GM12878 (cell line): Measurements from ENCODE around the gene R3HDM1. TPM values are rescaled to one million over a fixed set of nuclear protein-coding genes. Genes with fewer than 3 reads are reported as not detected.

Source experiments
- ATAC-seq: fragments of 200-7000 bp; cut with Tn5 transposase; 3 replicates; pipeline ENCODE4 v1.9.1; 2020; ENCODE audit warnings: mild to moderate bottlenecking, moderate library complexity
- BruUV-seq: library from RNA; stranded (reverse); fragments of 400-500 nt; replicated peaks from 2 replicates; lab custom pipeline; 2021; lab: Mats Ljungman, UMichigan
- CTCF ChIA-PET: fragments of 300-600 bp; sonication (Branson Sonifier 250); formaldehyde crosslinking; extraction: SDS; loops from one replicate; lab custom pipeline; 2021; ENCODE audit warnings: inconsistent platforms; lab: Yijun Ruan, JAX
- POLR2A ChIA-PET: fragments of 350-600 bp; formaldehyde crosslinking; extraction: SDS; loops from one replicate; lab custom pipeline; 2021; ENCODE audit warnings: inconsistent platforms; lab: Charles Lee
- RAD21 ChIA-PET: fragments of 300-600 bp; sonication (Branson Sonifier 250); formaldehyde crosslinking; loops from one replicate; lab custom pipeline; 2023; ENCODE audit warnings: antibody characterized with exemption; ENCODE audit not compliant: unreplicated experiment; lab: Charles Lee
- SMC1A ChIA-PET: fragments of 300-600 bp; sonication (Branson Sonifier 250); formaldehyde crosslinking; loops from one replicate; lab custom pipeline; 2023; ENCODE audit not compliant: unreplicated experiment, uncharacterized antibody; lab: Charles Lee
- DNase-seq: peaks from one replicate; pipeline ENCODE4 v3.0.0-alpha.2; 2011; ENCODE audit warnings: low read depth, low spot score
- FAIRE-seq: peaks from 3 replicates; lab custom pipeline; 2011; peaks lifted over from hg19 to GRCh38; lab: Jason Lieb, UNC
- H2AFZ ChIP-seq: 2 replicates; pipeline ENCODE4 v1.6.0; 2011; ENCODE audit warnings: low read depth, low read length, control low read depth; ENCODE audit not compliant: control insufficient read depth
- H3K27ac ChIP-seq: 2 replicates; pipeline ENCODE4 v1.5.1; 2011; ENCODE audit warnings: control low read depth; ENCODE audit not compliant: control insufficient read depth, insufficient read depth
- H3K27me3 ChIP-seq, 2 experiments: replicated peaks in 1 of 2; 2 replicates each; pipeline versions ENCODE4 v1.6.0 to v1.6.1; 2011; ENCODE audit warnings: low read length in 1 of 2; ENCODE audit not compliant: control insufficient read depth in 2 of 2, insufficient read depth in 2 of 2
- H3K36me3 ChIP-seq, 2 experiments: 2 replicates each; pipeline ENCODE4 v1.5.1; 2011; ENCODE audit warnings: low read length in 1 of 2; ENCODE audit not compliant: control insufficient read depth in 2 of 2, insufficient read depth in 2 of 2
- H3K4me1 ChIP-seq: 2 replicates; pipeline ENCODE4 v1.6.1; 2011; ENCODE audit warnings: mild to moderate bottlenecking, low read length, moderate library complexity, mixed read lengths; ENCODE audit not compliant: control insufficient read depth, insufficient read depth
- H3K4me2 ChIP-seq: 2 replicates; pipeline ENCODE4 v1.6.0; 2011; ENCODE audit warnings: control low read depth; ENCODE audit not compliant: control insufficient read depth, insufficient read depth
- H3K4me3 ChIP-seq: fragments of 200-600 bp; sonication (generic); 2 replicates; pipeline ENCODE4 v1.5.1; 2016
- H3K79me2 ChIP-seq: 2 replicates; pipeline ENCODE4 v1.6.0; 2011; ENCODE audit warnings: low read length; ENCODE audit not compliant: control insufficient read depth, insufficient read depth
- H3K9ac ChIP-seq: 2 replicates; pipeline ENCODE4 v1.8.0; 2011; ENCODE audit warnings: low read length, control low read depth, mixed read lengths; ENCODE audit not compliant: control insufficient read depth, insufficient read depth
- H3K9me3 ChIP-seq: replicated peaks from 3 replicates; pipeline ENCODE4 v1.5.1; 2011; ENCODE audit warnings: mild to moderate bottlenecking, low read length; ENCODE audit not compliant: control insufficient read depth, insufficient read depth
- H4K20me1 ChIP-seq: 2 replicates; pipeline ENCODE4 v1.6.0; 2011; ENCODE audit not compliant: control insufficient read depth, insufficient read depth
- CHD1 ChIP-seq: IDR thresholded peaks from 2 replicates; pipeline ENCODE4 v1.6.1; 2012; ENCODE audit warnings: low read depth, low read length, improper control_type of control experiment
- CREB1 ChIP-seq: IDR thresholded peaks from 2 replicates; pipeline ENCODE4 v1.6.1; 2012; ENCODE audit warnings: low read depth, mild to moderate bottlenecking, inconsistent platforms
- GATAD2B ChIP-seq: fragments of 450-650 bp; conservative IDR thresholded peaks from 2 replicates; pipeline ENCODE4 v1.6.1; 2017; ENCODE audit warnings: low read depth, mild to moderate bottlenecking, moderate library complexity
- SIX5 ChIP-seq: IDR thresholded peaks from 2 replicates; pipeline ENCODE4 v1.6.1; 2011; ENCODE audit warnings: mild to moderate bottlenecking, low read depth, low read length, moderate library complexity; ENCODE audit not compliant: severe bottlenecking
- WGBS: methylation state at CpG from one replicate; pipeline ENCODE4 v1.1.6; 2016; ENCODE audit warnings: low lambda C conversion rate; ENCODE audit not compliant: insufficient replicate concordance, insufficient coverage; ENCODE audit errors: missing lambda C conversion rate; 5-methylcytosine and 5-hydroxymethylcytosine counted together
- in situ Hi-C: fragments of 300-500 bp; cut with MboI; formaldehyde crosslinking; loops from 9 replicates; pipeline ENCODE4 v1.14.3; 2018; ENCODE audit warnings: mixed read lengths
- intact Hi-C: fragments of 100-400 bp; cut with micrococcal nuclease; formaldehyde crosslinking; loops from one replicate; pipeline ENCODE4 v1.14.2; 2022; ENCODE audit not compliant: unreplicated experiment
- polyA plus RNA-seq, 11 experiments: library from polyadenylated mRNA; depleted of rRNA in 4 of 11; unstranded in 6 of 11; stranded (reverse) in 5 of 11; fragments of >200 nt; fragmentation: Nextera tagmentation in 4 of 11; fragmentation: Illumina TruSeq in 1 of 11; extraction: Ambion mirVana in 4 of 11; extraction: Trizol in 1 of 11; gene quantifications; 1 replicate in 1 of 11; 2 replicates in 10 of 11; pipeline versions ENCODE4 v1.2.1 to v1.2.3, GENCODE V29; 2011 to 2016; ENCODE audit warnings: inconsistent platforms in 2 of 11, missing spikeins in 2 of 11, low read depth in 1 of 11
- total RNA-seq, 4 experiments: library from RNA; depleted of rRNA in 3 of 4; stranded (reverse); fragments of >200 nt in 3 of 4; fragmentation: Illumina TruSeq in 1 of 4; extraction: Trizol in 1 of 4; gene quantifications; 2 replicates each; pipeline versions ENCODE4 v1.2.1 to v1.2.3, GENCODE V29; 2013 to 2021
- TF ChIP-seq, protein P1 (sequence below): fragments of 450-650 bp; IDR thresholded peaks from 2 replicates; pipeline ENCODE4 v1.6.1; 2017; ENCODE audit warnings: mild to moderate bottlenecking, low read depth, inconsistent platforms; ENCODE audit not compliant: poor library complexity, severe bottlenecking

Gene R3HDM1
- total and polyA plus RNA-seq, 10 of the 15 experiments (the other 5 are each of a cell fraction or from before 2014, with no cell fraction given): 16.8 to 89.6 (median 47.7) TPM

- TF ChIP-seq, protein P1, sequence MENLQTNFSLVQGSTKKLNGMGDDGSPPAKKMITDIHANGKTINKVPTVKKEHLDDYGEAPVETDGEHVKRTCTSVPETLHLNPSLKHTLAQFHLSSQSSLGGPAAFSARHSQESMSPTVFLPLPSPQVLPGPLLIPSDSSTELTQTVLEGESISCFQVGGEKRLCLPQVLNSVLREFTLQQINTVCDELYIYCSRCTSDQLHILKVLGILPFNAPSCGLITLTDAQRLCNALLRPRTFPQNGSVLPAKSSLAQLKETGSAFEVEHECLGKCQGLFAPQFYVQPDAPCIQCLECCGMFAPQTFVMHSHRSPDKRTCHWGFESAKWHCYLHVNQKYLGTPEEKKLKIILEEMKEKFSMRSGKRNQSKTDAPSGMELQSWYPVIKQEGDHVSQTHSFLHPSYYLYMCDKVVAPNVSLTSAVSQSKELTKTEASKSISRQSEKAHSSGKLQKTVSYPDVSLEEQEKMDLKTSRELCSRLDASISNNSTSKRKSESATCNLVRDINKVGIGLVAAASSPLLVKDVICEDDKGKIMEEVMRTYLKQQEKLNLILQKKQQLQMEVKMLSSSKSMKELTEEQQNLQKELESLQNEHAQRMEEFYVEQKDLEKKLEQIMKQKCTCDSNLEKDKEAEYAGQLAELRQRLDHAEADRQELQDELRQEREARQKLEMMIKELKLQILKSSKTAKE: peak; percentile 18
- TF ChIP-seq, all 136 proteins: peak for 59
Measured at GRCh38 chr2:135741395-135742324, 210.4 kb downstream of the R3HDM1 start, which contains the start of gene UBXN4 (continued).

DNA sequence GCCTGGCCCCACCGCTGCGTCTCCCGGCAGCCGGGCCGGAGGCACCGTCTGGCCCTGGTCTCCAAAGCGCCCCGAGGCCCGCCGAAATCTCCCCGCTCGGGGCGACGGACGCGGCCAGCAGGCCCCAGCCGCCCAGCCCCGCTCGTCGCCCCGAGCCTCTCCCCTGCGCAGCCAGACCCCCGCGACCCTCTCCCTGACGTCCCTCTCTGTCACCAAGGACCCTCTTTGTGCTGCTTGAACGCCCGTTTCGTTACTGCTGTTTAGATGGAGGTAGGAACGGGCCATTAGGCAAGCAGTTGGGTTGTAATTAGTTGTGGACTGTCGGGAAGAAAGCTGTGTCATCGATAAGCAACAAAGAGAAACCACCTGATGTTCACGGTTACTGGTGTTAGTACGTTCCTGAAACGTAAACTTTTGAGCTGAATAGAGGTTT, 211.1 kb downstream of the R3HDM1 start:
- H3K79me2 ChIP-seq: peaks cover 54% of the 10 kb centered on the region

More for the DNA sequence above, 211.1 kb downstream of the R3HDM1 start:
- WGBS: 1% methylated on average over 34 of the region's 34 CpGs
- H3K4me1 ChIP-seq: 0 out of 2 replicates have a peak, but pooled peaks cover 5% of the 10 kb centered on the region
- POLR2A ChIA-PET: interaction anchor here (0.6 to 1.5 kb wide), 5 partner anchors 45 to 123 kb away, joined by 3 to 5 read pairs (median 4); no protein-coding TSS in a partner anchor
- no peaks in the 10 kb centered on the region for H3K9me3 ChIP-seq
- DNase-seq (no peak), FAIRE-seq (no peak), ATAC-seq (peak; percentile 46)
- SMC1A ChIA-PET: interaction anchor here (0.6 to 2.3 kb wide), 13 partner anchors 41 to 738 kb away, joined by 3 to 14 read pairs (median 4); partner anchors contain the start of gene ZRANB3
- peak overlapping the region; percentile 80 for H3K9ac ChIP-seq
- peak overlapping the region; percentile 74 for H3K27ac ChIP-seq
- CTCF ChIA-PET: interaction anchor here (1.1 to 4.7 kb wide), 7 partner anchors 55 to 754 kb away, joined by 3 to 46 read pairs (median 4); no protein-coding TSS in a partner anchor
- RAD21 ChIA-PET: interaction anchor here (0.7 to 1.5 kb wide), 6 partner anchors 12 to 690 kb away, joined by 3 to 4 read pairs (median 3); partner anchors contain the start of genes R3HDM1, RAB3GAP1 and ZRANB3
- peak overlapping the region; percentile 28 for H3K4me2 ChIP-seq
- H4K20me1 ChIP-seq: no peaks in the 10 kb centered on the region
- peak overlapping the region; percentile 82 for H2AFZ ChIP-seq
- BruUV-seq: no TSS peak
- H3K36me3 ChIP-seq: peaks cover 0 to 10% of the 10 kb centered on the region in 2 experiments; a peak in 1 of 4 replicates
- H3K4me3 ChIP-seq: peak overlapping the region; percentile 95
- TF ChIP-seq GATAD2B (peak; percentile 13; the same call in 1 of the 2 replicates), CREB1 (no peak; the same call in 1 of the 2 replicates), CHD1 (0 out of 2 replicates have a peak, but pooled peaks have one; percentile 20), SIX5 (peak; percentile 5)
- in situ Hi-C loops: no loop called here
- no peaks in the 10 kb centered on the region for H3K27me3 ChIP-seq
- intact Hi-C loops: loop anchor here (5.0 kb wide), 3 partner anchors 110 to 825 kb away; partner anchors contain the start of gene CCNT2
